ENCODE data around the gene CCDC92B.

The CCDC92B gene

DNA sequence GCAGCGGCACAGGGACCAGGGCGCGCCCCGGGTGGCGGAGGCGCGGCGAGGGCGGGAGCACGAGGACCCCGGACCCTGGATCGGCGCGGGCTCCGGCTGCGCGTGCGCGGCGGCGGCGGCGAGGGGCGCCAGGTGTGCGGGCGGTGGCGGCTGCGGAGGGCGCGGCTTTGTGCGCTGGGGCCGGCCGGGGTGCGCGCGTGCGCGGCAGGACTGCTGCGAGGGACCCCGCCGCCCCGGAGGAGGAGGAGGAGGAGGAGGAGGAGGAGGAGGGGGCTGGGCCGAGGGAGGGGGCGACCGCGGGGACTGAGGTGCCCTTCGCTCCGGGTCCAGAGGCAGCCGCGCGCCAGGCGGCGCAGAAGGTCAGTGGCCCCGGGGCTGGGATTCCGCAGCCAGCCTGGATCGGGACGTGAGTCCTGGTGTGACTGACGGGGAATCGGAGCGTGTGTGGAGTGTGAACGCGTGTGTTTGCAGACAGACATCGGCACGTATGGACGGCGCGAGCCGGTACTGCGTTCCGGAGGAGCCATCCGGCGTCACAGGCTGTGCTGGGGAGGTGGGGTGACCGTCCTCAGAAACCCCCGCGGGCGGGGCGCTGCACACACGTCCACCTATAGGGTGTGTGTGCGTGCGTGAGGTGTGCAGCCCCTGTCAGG, 27.3 kb upstream of the CCDC92B start:
- H3K27me3 Mint-ChIP-seq (ENCODE audit: low read depth): peaks cover 61% of the 10 kb centered on the region
- H3K4me1 Mint-ChIP-seq: no peaks in the 10 kb centered on the region
- H3K36me3 Mint-ChIP-seq (ENCODE audit: low read depth): no peaks in the 10 kb centered on the region
- TF ChIP-seq, protein P1, sequence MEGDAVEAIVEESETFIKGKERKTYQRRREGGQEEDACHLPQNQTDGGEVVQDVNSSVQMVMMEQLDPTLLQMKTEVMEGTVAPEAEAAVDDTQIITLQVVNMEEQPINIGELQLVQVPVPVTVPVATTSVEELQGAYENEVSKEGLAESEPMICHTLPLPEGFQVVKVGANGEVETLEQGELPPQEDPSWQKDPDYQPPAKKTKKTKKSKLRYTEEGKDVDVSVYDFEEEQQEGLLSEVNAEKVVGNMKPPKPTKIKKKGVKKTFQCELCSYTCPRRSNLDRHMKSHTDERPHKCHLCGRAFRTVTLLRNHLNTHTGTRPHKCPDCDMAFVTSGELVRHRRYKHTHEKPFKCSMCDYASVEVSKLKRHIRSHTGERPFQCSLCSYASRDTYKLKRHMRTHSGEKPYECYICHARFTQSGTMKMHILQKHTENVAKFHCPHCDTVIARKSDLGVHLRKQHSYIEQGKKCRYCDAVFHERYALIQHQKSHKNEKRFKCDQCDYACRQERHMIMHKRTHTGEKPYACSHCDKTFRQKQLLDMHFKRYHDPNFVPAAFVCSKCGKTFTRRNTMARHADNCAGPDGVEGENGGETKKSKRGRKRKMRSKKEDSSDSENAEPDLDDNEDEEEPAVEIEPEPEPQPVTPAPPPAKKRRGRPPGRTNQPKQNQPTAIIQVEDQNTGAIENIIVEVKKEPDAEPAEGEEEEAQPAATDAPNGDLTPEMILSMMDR (IDR thresholded peaks at IDR 0.05; ENCODE audit: unreplicated experiment in 3 of 3): no peak
- no peak overlapping the region for H3K27ac Mint-ChIP-seq
- peak overlapping the region; percentile 77 to 86 (median 78) for H3K4me3 Mint-ChIP-seq
- H3K9me3 Mint-ChIP-seq: no peaks in the 10 kb centered on the region

DNA sequence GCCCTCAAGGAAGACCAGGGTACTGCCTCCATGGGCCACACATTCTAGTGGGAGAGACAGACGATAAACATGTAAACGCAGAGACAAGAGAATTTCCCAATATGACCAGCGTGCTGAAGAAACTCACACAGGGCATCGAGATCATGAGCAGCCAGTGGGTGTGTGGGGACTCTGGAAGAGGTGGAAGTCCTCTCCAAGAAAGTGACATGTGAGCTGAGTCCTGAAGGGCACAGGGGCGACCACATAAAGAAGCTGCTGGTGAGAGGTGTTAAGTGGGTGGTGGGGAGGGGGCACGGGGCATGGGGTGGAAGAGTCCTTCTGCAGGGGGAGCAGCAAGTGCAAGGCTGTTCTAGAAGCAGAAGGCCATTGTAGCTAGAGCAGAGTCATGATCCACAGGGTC, 25.8 kb upstream of the CCDC92B start:
- H3K4me3 Mint-ChIP-seq: peak overlapping the region; percentile 69 to 78 (median 78)
- no peaks in the 10 kb centered on the region for H3K9me3 Mint-ChIP-seq
- H3K4me1 Mint-ChIP-seq: no peaks in the 10 kb centered on the region
- H3K27me3 Mint-ChIP-seq (ENCODE audit: low read depth): peaks cover 61% of the 10 kb centered on the region
- H3K27ac Mint-ChIP-seq: no peak overlapping the region
- H3K36me3 Mint-ChIP-seq (ENCODE audit: low read depth): no peaks in the 10 kb centered on the region
- TF ChIP-seq, protein P1 (IDR thresholded peaks at IDR 0.05; ENCODE audit: unreplicated experiment in 3 of 3): no peak

DNA sequence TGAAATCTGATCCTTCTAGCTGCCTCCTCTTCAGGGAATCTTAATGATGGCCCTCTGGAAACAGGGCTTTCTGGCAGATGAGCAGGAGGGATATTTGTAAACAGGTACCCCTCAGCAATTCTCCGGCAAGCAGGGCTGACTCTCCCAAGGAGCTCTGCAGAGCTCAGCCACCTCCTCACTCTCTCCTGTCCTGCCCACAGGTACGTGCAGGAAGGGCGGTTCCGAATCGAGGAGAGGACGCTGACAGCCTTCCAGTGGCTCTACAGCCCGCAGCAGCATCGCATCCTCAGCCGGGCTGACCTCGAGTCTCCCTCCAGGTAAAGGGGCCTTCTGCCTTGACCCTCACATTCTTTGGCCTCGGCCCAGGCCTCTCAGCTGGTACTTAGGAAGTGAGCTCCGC, 20.7 kb upstream of the CCDC92B start:
- Mint-ChIP-seq H3K27ac (no peak overlapping the region), H3K36me3 (ENCODE audit: low read depth) (no peaks in the 10 kb centered on the region)

DNA sequence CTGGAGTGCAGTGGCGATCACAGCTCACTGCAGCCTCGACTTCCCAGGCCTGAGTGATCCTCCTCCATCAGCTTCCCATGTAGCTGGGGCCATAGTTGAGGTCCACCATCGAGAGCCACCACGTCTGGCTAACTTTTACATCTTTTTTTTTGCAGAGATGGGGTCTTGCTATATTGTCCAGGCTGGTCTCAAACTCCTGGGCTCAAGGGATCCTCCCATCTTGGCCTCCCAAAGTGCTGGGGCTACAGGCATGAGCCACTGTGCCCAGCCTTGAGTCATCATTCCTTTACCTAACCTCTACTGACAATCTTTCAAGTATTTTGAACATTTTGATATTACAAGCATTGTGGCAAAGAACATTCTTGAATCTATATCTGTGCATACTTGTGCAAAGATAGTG, 9.4 kb upstream of the CCDC92B start:
- H3K4me1 Mint-ChIP-seq: no peaks in the 10 kb centered on the region
- H3K36me3 Mint-ChIP-seq (ENCODE audit: low read depth): no peaks in the 10 kb centered on the region
- peaks cover 86% of the 10 kb centered on the region for H3K27me3 Mint-ChIP-seq (ENCODE audit: low read depth)
- TF ChIP-seq, protein P1 (IDR thresholded peaks at IDR 0.05; ENCODE audit: unreplicated experiment in 3 of 3): no peak
- H3K4me3 Mint-ChIP-seq: no peak overlapping the region
- no peaks in the 10 kb centered on the region for H3K9me3 Mint-ChIP-seq
- H3K27ac Mint-ChIP-seq: no peak overlapping the region

More for the DNA sequence above, 20.7 kb upstream of the CCDC92B start:
- no peaks in the 10 kb centered on the region for H3K9me3 Mint-ChIP-seq
- H3K4me3 Mint-ChIP-seq: no peak overlapping the region
- TF ChIP-seq, protein P1 (IDR thresholded peaks at IDR 0.05; ENCODE audit: unreplicated experiment in 3 of 3): no peak
- H3K4me1 Mint-ChIP-seq: no peaks in the 10 kb centered on the region
- peaks cover 61% of the 10 kb centered on the region for H3K27me3 Mint-ChIP-seq (ENCODE audit: low read depth)

DNA sequence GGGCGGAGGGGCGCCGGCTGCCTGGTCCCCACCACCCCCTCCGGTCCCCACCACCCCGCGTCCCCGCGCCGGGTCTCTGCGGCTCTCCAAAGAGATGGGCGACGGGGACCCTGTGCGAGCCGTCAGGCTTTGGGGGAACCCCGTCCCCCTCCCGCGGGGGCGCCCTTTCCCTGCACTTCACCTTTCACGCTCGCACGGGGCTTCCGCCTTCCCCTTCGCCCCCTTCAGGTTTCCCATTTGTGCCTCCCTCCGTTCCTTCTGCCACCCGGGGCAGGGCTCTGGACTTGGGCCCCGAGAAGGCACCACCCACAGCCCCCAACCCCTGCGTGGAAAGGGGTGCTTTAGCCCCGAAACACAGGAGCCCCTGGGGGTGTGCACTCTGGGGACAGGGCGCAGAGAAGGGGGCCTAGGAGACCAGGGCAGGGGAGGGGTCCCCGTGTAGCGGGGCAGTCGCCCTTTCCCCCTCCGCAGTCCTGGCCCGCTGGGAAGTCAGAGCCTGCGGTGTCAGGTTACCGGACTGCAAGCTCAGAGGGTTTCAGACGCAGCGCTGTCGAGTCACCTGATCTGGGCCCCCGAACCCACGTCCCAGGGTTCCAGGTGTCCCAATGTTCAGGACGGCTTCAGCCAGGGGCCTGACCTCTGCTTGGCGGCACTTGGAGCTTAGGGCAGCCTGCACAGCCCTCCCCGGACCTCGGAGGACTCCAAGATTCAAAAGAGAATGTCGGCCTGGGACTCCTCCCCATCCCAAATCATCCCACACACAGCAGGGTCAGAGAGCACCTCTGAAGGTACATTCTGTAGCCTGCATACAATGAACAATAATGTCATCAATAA, 6.7 kb upstream of the CCDC92B start:
- Mint-ChIP-seq H3K27me3 (ENCODE audit: low read depth) (peaks cover 87% of the 10 kb centered on the region), H3K36me3 (ENCODE audit: low read depth) (no peaks in the 10 kb centered on the region), H3K4me1 (no peaks in the 10 kb centered on the region), H3K9me3 (no peaks in the 10 kb centered on the region), H3K4me3 (peak overlapping the region; percentile 51 to 74 (median 60)), H3K27ac (no peak overlapping the region)
- TF ChIP-seq, protein P1 (IDR thresholded peaks at IDR 0.05; ENCODE audit: unreplicated experiment in 3 of 3): no peak

Measured in nephron (organoid).